Kidney epithelial cell (primary cell): ENCODE measurements around the gene GRIK2. TPM values are rescaled to one million over a fixed set of nuclear protein-coding genes. Genes with fewer than 3 reads are reported as not detected.

Experiments used
- DNase-seq: peaks from one replicate; pipeline ENCODE4 v3.0.0-alpha.2; 2010; ENCODE audit warnings: low read depth
- H3K27me3 ChIP-seq: 2 replicates; pipeline ENCODE4 v1.6.0; 2011; ENCODE audit warnings: low read length; ENCODE audit not compliant: control insufficient read depth, insufficient read depth
- H3K36me3 ChIP-seq: 2 replicates; pipeline ENCODE4 v1.5.1; 2011; ENCODE audit warnings: low read length; ENCODE audit not compliant: control insufficient read depth, insufficient read depth
- H3K4me3 ChIP-seq: 2 replicates; pipeline ENCODE4 v1.5.1; 2011; ENCODE audit warnings: low read depth, mild to moderate bottlenecking, control low read depth, low read length
- CTCF ChIP-seq: IDR thresholded peaks from 2 replicates; pipeline ENCODE4 v1.5.1; 2011; ENCODE audit warnings: mild to moderate bottlenecking, moderate library complexity, low read length, control low read depth, inconsistent platforms; ENCODE audit not compliant: insufficient read depth, poor library complexity, severe bottlenecking
- total RNA-seq: library from RNA; depleted of rRNA; stranded (reverse); fragments of >200 nt; gene quantifications from 2 replicates; pipeline ENCODE4 v1.2.3, GENCODE V29; 2015

Gene GRIK2
- total RNA-seq, 1 donor from 2014 or later, result 0.13 TPM

DNA sequence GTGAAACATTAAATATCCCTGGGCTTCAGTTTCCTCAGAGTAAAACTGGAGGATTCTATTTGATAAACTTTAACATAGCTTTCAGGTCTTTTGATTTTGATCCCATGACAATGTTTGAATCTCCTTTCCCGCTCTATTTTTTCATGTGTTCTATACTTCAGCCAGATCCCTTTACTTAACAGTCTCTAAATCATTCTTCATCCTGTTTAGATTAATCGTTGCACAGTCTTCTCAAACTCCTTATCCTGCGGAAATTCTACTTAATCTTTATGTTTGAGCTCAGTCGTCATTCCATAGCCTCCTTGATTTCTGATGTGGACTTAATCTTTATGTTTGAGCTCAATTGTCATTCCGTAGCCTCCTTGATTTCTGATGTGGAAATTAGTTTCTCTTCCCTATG is 57.4 kb downstream of the GRIK2 start:
- no peaks in the 10 kb centered on the region for H3K27me3 ChIP-seq
- TF ChIP-seq CTCF, result no peak
- no peak overlapping the region for H3K4me3 ChIP-seq
- H3K36me3 ChIP-seq, result no peaks in the 10 kb centered on the region
- no peak for DNase-seq

- Histone ChIP-seq H3K27me3 (no peaks in the 10 kb centered on the region), H3K36me3 (no peaks in the 10 kb centered on the region), H3K4me3 (no peak overlapping the region)
- TF ChIP-seq CTCF, result no peak
- DNase-seq, result no peak
Measured at GRCh38 chr6:101451981-101452380, 58.5 kb downstream of the GRIK2 start.

GRCh38 chr6:101453221-101453620 is 59.7 kb downstream of the GRIK2 start:
- Histone ChIP-seq H3K27me3 (no peaks in the 10 kb centered on the region), H3K36me3 (no peaks in the 10 kb centered on the region), H3K4me3 (no peak overlapping the region)
- TF ChIP-seq CTCF, result no peak
- no peak for DNase-seq

GRCh38 chr6:101454106-101454676 is 60.7 kb downstream of the GRIK2 start:
- Histone ChIP-seq H3K4me3 (no peak overlapping the region), H3K36me3 (no peaks in the 10 kb centered on the region), H3K27me3 (no peaks in the 10 kb centered on the region)
- DNase-seq, result no peak
- no peak for TF ChIP-seq CTCF

DNA sequence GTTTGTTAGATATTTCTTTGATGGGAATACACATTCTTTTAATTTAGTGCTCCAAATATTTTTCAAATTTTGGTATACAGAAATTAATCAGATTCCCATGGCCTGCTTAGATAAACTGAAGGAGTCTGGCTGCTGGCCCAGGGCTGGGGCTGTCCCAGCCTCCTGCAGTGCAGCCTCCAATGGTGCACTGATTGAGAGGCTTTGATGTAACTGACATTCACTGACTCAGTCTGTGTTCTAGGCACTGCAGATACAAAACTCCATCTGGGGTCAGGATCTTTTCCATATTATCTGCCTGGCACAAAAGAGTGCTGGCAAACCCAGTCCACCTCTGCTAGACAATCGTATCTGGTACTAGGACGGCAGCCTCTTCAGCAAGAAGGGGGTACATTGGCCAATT is 64.8 kb downstream of the GRIK2 start:
- no peak for TF ChIP-seq CTCF
- Histone ChIP-seq H3K4me3 (no peak overlapping the region), H3K27me3 (no peaks in the 10 kb centered on the region), H3K36me3 (no peaks in the 10 kb centered on the region)
- no peak for DNase-seq

- DNase-seq, result no peak
- Histone ChIP-seq H3K27me3 (no peaks in the 10 kb centered on the region), H3K36me3 (no peaks in the 10 kb centered on the region), H3K4me3 (no peak overlapping the region)
- TF ChIP-seq CTCF, result no peak
Measured at GRCh38 chr6:101458826-101459225, 65.3 kb downstream of the GRIK2 start.
